ENCODE measurements around the gene PTCH1.

The PTCH1 gene

GRCh38 chr9:95436416-95436815 is 80.4 kb downstream of the PTCH1 start:
- DNase-seq: no peak

GRCh38 chr9:95435074-95435728 is 81.6 kb downstream of the PTCH1 start:
- DNase-seq: no peak

GRCh38 chr9:95434116-95435073 is 82.4 kb downstream of the PTCH1 start:
- DNase-seq: no peak

GRCh38 chr9:95433096-95433819 is 83.5 kb downstream of the PTCH1 start:
- DNase-seq: no peak

GRCh38 chr9:95431286-95431685 is 85.5 kb downstream of the PTCH1 start:
- DNase-seq: no peak

- no peak for DNase-seq
Observed at GRCh38 chr9:95429948-95430620, 86.7 kb downstream of the PTCH1 start.

- DNase-seq: no peak
Observed at GRCh38 chr9:95429096-95429495, 87.7 kb downstream of the PTCH1 start.

- DNase-seq: no peak
Observed at GRCh38 chr9:95425910-95426551, 90.7 kb downstream of the PTCH1 start.

GRCh38 chr9:95422650-95423049 is 94.1 kb downstream of the PTCH1 start:
- DNase-seq: no peak

GRCh38 chr9:95420518-95420917 is 96.3 kb downstream of the PTCH1 start:
- DNase-seq: no peak

- no peak for DNase-seq
Observed at GRCh38 chr9:95419444-95419843, 97.3 kb downstream of the PTCH1 start.

GRCh38 chr9:95415158-95415557 is 101.6 kb downstream of the PTCH1 start:
- no peak for DNase-seq

GRCh38 chr9:95413793-95414192 is 103.0 kb downstream of the PTCH1 start:
- DNase-seq: no peak

GRCh38 chr9:95411054-95411892 is 105.5 kb downstream of the PTCH1 start:
- DNase-seq: no peak

GRCh38 chr9:95409650-95410426 is 106.9 kb downstream of the PTCH1 start:
- no peak for DNase-seq

GRCh38 chr9:95407524-95407923 is 109.2 kb downstream of the PTCH1 start:
- DNase-seq: no peak

- DNase-seq: no peak
Observed at GRCh38 chr9:95406121-95406520, 110.7 kb downstream of the PTCH1 start.

GRCh38 chr9:95399261-95399660 is 117.5 kb downstream of the PTCH1 start:
- DNase-seq: no peak
